Measurements from ENCODE around the gene LGALS9.

LGALS9 gene

DNA sequence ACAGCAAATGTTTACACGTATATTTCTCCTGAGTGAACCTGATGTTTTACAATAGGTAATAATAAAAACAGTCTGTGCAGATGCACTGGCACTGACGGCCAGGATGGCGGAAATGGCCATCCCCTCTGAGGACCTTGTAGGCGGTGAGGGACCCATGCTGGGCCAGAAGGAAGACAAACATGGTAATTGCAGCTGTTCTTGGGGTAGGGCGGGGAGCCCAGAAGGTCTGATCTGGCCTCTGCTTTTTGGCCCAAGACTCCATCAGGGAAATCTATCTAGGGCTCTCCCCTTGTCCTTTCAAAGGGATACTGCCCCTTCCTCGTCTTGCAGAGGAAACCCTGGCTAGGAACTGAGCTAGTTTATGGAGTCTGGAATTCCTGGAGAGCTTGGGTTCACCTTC lies 7.4 kb upstream of the LGALS9 start:
- 95% methylated on average over 6 of the region's 6 CpGs for WGBS
- no peak for DNase-seq
- H2AK5ac ChIP-seq (ENCODE audit: low read length, severe bottlenecking), result no peak overlapping the region
- no peak overlapping the region for H2BK15ac ChIP-seq (ENCODE audit: low read depth, poor library complexity, severe bottlenecking)
- H3K36me3 ChIP-seq (ENCODE audit: control insufficient read depth in 1 of 2, insufficient read depth in 2 of 2, low read depth in 1 of 2, low read length in 2 of 2), result peaks cover 38 to 72% of the 10 kb centered on the region in 2 experiments
- H4K91ac ChIP-seq (ENCODE audit: low read length), result no peak overlapping the region
- H3K27me3 ChIP-seq (ENCODE audit: control insufficient read depth in 1 of 2, insufficient read depth in 1 of 2, low read length in 2 of 2), result no peaks in the 10 kb centered on the region
- no peak overlapping the region for H2AFZ ChIP-seq (ENCODE audit: low read depth, low read length)
- no peak overlapping the region for H3K18ac ChIP-seq (ENCODE audit: low read depth in 1 of 2, low read length in 2 of 2)
- no peak overlapping the region for H2BK5ac ChIP-seq (ENCODE audit: low read depth, low read length, poor library complexity, severe bottlenecking)
- H3K4me3 ChIP-seq (ENCODE audit: insufficient read depth in 1 of 2, low read depth in 1 of 2, low read length in 2 of 2), result no peak overlapping the region
- H3K9me3 ChIP-seq (ENCODE audit: control insufficient read depth, low read length), result no peaks in the 10 kb centered on the region
- H3K4ac ChIP-seq (ENCODE audit: low read depth in 1 of 2, low read length in 2 of 2), result no peak overlapping the region
- no peak overlapping the region for H3K27ac ChIP-seq (ENCODE audit: low read length, poor library complexity, severe bottlenecking)
- H2BK12ac ChIP-seq (ENCODE audit: low read length in 2 of 2), result no peak overlapping the region
- H2BK120ac ChIP-seq (ENCODE audit: low read depth, low read length), result no peak overlapping the region
- no peaks in the 10 kb centered on the region for H3K4me1 ChIP-seq (ENCODE audit: control insufficient read depth, insufficient read depth, low read depth, low read length)
- no peak overlapping the region for H4K8ac ChIP-seq (ENCODE audit: low read length)
- H3K4me2 ChIP-seq (ENCODE audit: low read length, poor library complexity, severe bottlenecking), result no peak overlapping the region
- H3K79me1 ChIP-seq (replicated peaks; ENCODE audit: low read length, poor library complexity, severe bottlenecking), result peaks cover 1% of the 10 kb centered on the region
- H3K14ac ChIP-seq (ENCODE audit: low read length in 2 of 2), result no peak overlapping the region
- no peak overlapping the region for H3K9ac ChIP-seq (ENCODE audit: low read length)
- no peak overlapping the region for H3K23ac ChIP-seq (ENCODE audit: low read length in 2 of 2)

DNA sequence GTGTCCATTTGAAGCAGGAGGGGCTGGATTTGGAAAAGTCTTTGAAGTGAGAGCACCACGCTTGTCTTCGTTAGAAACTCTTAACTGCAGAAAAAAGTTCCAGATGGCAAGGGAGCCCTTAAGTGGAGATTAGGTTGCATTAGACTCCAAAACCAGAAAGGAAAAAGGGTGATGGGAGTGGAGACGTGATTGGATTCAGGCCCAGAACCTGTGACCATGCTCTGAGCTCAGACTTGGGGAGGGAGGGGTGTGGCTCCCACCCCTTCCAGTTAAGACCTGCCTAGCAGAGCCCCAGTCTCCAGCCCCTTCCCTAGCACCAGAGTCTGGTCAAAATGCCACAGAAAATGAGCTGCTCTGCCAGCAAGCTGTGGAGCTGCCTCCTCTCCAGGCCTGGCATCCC lies 6.4 kb upstream of the LGALS9 start:
- no peak for DNase-seq
- H2AFZ ChIP-seq (ENCODE audit: low read depth, low read length), result no peak overlapping the region
- no peak overlapping the region for H3K4ac ChIP-seq (ENCODE audit: low read depth in 1 of 2, low read length in 2 of 2)
- peaks cover 1% of the 10 kb centered on the region for H3K79me1 ChIP-seq (replicated peaks; ENCODE audit: low read length, poor library complexity, severe bottlenecking)
- no peak overlapping the region for H3K9ac ChIP-seq (ENCODE audit: low read length)
- H3K27me3 ChIP-seq (ENCODE audit: control insufficient read depth in 1 of 2, insufficient read depth in 1 of 2, low read length in 2 of 2), result no peaks in the 10 kb centered on the region
- no peaks in the 10 kb centered on the region for H3K9me3 ChIP-seq (ENCODE audit: control insufficient read depth, low read length)
- WGBS, result 94% methylated on average over 3 of the region's 3 CpGs
- H3K36me3 ChIP-seq (ENCODE audit: control insufficient read depth in 1 of 2, insufficient read depth in 2 of 2, low read depth in 1 of 2, low read length in 2 of 2), result peaks cover 38 to 72% of the 10 kb centered on the region in 2 experiments
- no peak overlapping the region for H3K4me2 ChIP-seq (ENCODE audit: low read length, poor library complexity, severe bottlenecking)
- no peak overlapping the region for H4K91ac ChIP-seq (ENCODE audit: low read length)
- H2BK15ac ChIP-seq (ENCODE audit: low read depth, poor library complexity, severe bottlenecking), result no peak overlapping the region
- no peak overlapping the region for H4K8ac ChIP-seq (ENCODE audit: low read length)
- no peak overlapping the region for H2AK5ac ChIP-seq (ENCODE audit: low read length, severe bottlenecking)
- H2BK120ac ChIP-seq (ENCODE audit: low read depth, low read length), result no peak overlapping the region
- H3K4me3 ChIP-seq (ENCODE audit: insufficient read depth in 1 of 2, low read depth in 1 of 2, low read length in 2 of 2), result no peak overlapping the region
- no peak overlapping the region for H2BK5ac ChIP-seq (ENCODE audit: low read depth, low read length, poor library complexity, severe bottlenecking)
- no peak overlapping the region for H3K18ac ChIP-seq (ENCODE audit: low read depth in 1 of 2, low read length in 2 of 2)
- H3K27ac ChIP-seq (ENCODE audit: low read length, poor library complexity, severe bottlenecking), result no peak overlapping the region
- no peak overlapping the region for H2BK12ac ChIP-seq (ENCODE audit: low read length in 2 of 2)
- H3K4me1 ChIP-seq (ENCODE audit: control insufficient read depth, insufficient read depth, low read depth, low read length), result no peaks in the 10 kb centered on the region
- no peak overlapping the region for H3K14ac ChIP-seq (ENCODE audit: low read length in 2 of 2)
- no peak overlapping the region for H3K23ac ChIP-seq (ENCODE audit: low read length in 2 of 2)

DNA sequence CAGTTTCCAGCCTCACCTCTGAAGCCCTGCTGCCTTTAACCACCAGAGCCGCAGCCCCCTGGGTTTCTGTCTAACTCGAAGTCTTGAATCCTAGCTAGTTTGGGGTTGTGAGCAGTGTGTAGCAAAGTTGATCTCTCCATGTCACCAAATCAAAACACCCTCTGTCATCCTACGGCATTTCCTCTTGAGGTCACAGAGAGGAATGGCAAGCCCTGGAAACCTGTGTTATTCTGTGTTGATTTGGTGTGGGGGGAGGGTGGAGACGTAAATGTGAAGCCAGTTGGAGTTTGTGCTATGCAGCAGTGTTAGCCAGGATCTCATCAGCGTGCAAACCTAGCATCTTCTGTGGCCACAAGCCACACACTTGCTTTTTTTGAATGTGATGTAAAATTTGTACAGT lies 5.1 kb upstream of the LGALS9 start:
- no peak for DNase-seq

DNA sequence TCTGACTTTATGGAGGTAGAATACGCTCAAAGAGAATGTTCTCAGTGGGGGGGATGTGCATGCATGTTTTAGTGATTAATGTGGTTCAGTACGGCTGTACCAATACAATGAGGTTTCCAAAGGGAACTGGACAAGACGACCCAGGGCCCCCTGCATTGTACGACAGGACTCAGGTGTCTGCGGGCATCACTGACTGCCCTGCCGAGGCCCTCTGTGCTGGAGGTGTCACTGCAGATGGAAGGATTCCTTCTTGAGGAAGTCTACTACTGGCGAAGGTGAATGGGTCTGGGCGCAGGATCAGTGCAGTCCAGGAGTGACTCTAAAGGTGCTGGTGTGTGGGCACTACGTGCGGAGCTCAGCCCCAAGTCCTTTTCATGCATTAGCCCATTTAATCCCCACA lies 3.5 kb upstream of the LGALS9 start:
- Histone ChIP-seq H2BK12ac (ENCODE audit: low read length in 2 of 2) (no peak overlapping the region), H3K9ac (ENCODE audit: low read length) (no peak overlapping the region), H3K14ac (ENCODE audit: low read length in 2 of 2) (no peak overlapping the region), H2AK5ac (ENCODE audit: low read length, severe bottlenecking) (no peak overlapping the region), H3K9me3 (ENCODE audit: control insufficient read depth, low read length) (no peaks in the 10 kb centered on the region), H4K91ac (ENCODE audit: low read length) (no peak overlapping the region), H3K4me3 (ENCODE audit: insufficient read depth in 1 of 2, low read depth in 1 of 2, low read length in 2 of 2) (no peak overlapping the region), H3K18ac (ENCODE audit: low read depth in 1 of 2, low read length in 2 of 2) (no peak overlapping the region), H3K27ac (ENCODE audit: low read length, poor library complexity, severe bottlenecking) (no peak overlapping the region), H4K8ac (ENCODE audit: low read length) (no peak overlapping the region), H3K4me2 (ENCODE audit: low read length, poor library complexity, severe bottlenecking) (no peak overlapping the region), H2BK5ac (ENCODE audit: low read depth, low read length, poor library complexity, severe bottlenecking) (no peak overlapping the region), H2BK15ac (ENCODE audit: low read depth, poor library complexity, severe bottlenecking) (no peak overlapping the region), H2AFZ (ENCODE audit: low read depth, low read length) (no peak overlapping the region), H3K4me1 (ENCODE audit: control insufficient read depth, insufficient read depth, low read depth, low read length) (peaks cover 9% of the 10 kb centered on the region), H3K4ac (ENCODE audit: low read depth in 1 of 2, low read length in 2 of 2) (no peak overlapping the region), H3K79me1 (replicated peaks; ENCODE audit: low read length, poor library complexity, severe bottlenecking) (no peaks in the 10 kb centered on the region), H3K36me3 (ENCODE audit: control insufficient read depth in 1 of 2, insufficient read depth in 2 of 2, low read depth in 1 of 2, low read length in 2 of 2) (peaks cover 22 to 44% of the 10 kb centered on the region in 2 experiments), H3K27me3 (ENCODE audit: control insufficient read depth in 1 of 2, insufficient read depth in 1 of 2, low read length in 2 of 2) (no peaks in the 10 kb centered on the region), H3K23ac (ENCODE audit: low read length in 2 of 2) (no peak overlapping the region), H2BK120ac (ENCODE audit: low read depth, low read length) (no peak overlapping the region)
- WGBS, result 96% methylated on average over 7 of the region's 10 CpGs
- no peak for DNase-seq

More for the DNA sequence above, 5.1 kb upstream of the LGALS9 start:
- no peak overlapping the region for H2BK5ac ChIP-seq (ENCODE audit: low read depth, low read length, poor library complexity, severe bottlenecking)
- H2BK120ac ChIP-seq (ENCODE audit: low read depth, low read length), result no peak overlapping the region
- no peak overlapping the region for H3K18ac ChIP-seq (ENCODE audit: low read depth in 1 of 2, low read length in 2 of 2)
- peaks cover 3% of the 10 kb centered on the region for H3K4me1 ChIP-seq (ENCODE audit: control insufficient read depth, insufficient read depth, low read depth, low read length)
- no peaks in the 10 kb centered on the region for H3K27me3 ChIP-seq (ENCODE audit: control insufficient read depth in 1 of 2, insufficient read depth in 1 of 2, low read length in 2 of 2)
- no peak overlapping the region for H3K4me3 ChIP-seq (ENCODE audit: insufficient read depth in 1 of 2, low read depth in 1 of 2, low read length in 2 of 2)
- no peaks in the 10 kb centered on the region for H3K9me3 ChIP-seq (ENCODE audit: control insufficient read depth, low read length)
- H3K9ac ChIP-seq (ENCODE audit: low read length), result no peak overlapping the region
- H2AFZ ChIP-seq (ENCODE audit: low read depth, low read length), result no peak overlapping the region
- H4K91ac ChIP-seq (ENCODE audit: low read length), result no peak overlapping the region
- no peak overlapping the region for H4K8ac ChIP-seq (ENCODE audit: low read length)
- H3K36me3 ChIP-seq (ENCODE audit: control insufficient read depth in 1 of 2, insufficient read depth in 2 of 2, low read depth in 1 of 2, low read length in 2 of 2), result peaks cover 27 to 60% of the 10 kb centered on the region in 2 experiments
- H2AK5ac ChIP-seq (ENCODE audit: low read length, severe bottlenecking), result no peak overlapping the region
- H2BK12ac ChIP-seq (ENCODE audit: low read length in 2 of 2), result no peak overlapping the region
- no peak overlapping the region for H3K4ac ChIP-seq (ENCODE audit: low read depth in 1 of 2, low read length in 2 of 2)
- H3K23ac ChIP-seq (ENCODE audit: low read length in 2 of 2), result no peak overlapping the region
- H3K79me1 ChIP-seq (replicated peaks; ENCODE audit: low read length, poor library complexity, severe bottlenecking), result peaks cover 1% of the 10 kb centered on the region
- H2BK15ac ChIP-seq (ENCODE audit: low read depth, poor library complexity, severe bottlenecking), result no peak overlapping the region
- no peak overlapping the region for H3K14ac ChIP-seq (ENCODE audit: low read length in 2 of 2)
- H3K4me2 ChIP-seq (ENCODE audit: low read length, poor library complexity, severe bottlenecking), result no peak overlapping the region
- WGBS, result 95% methylated on average over 2 of the region's 5 CpGs
- H3K27ac ChIP-seq (ENCODE audit: low read length, poor library complexity, severe bottlenecking), result no peak overlapping the region

Measured in mesenchymal stem cell (in vitro differentiated cells and primary cell).